Adipose tissue (tissue), 3 donors: ENCODE data around the gene CAMTA1. TPM values are rescaled to one million over a fixed set of nuclear protein-coding genes. Genes with fewer than 3 reads are reported as not detected.
"Not testable (repeated sequence)": the region's sequence is repeated elsewhere in the genome, so short reads cannot be mapped to it uniquely, and the experiment has no call there.

Experiments used
- H3K27ac ChIP-seq: one replicate; pipeline ENCODE4 v1.5.1; 2013; ENCODE audit warnings: low read depth, low read length
- WGBS, 3 donors: extraction: QIAGEN DNeasy Blood & Tissue Kit; methylation state at CpG; one replicate each; pipeline ENCODE4 v1.1.7; 2013; 5-methylcytosine and 5-hydroxymethylcytosine counted together
- polyA plus RNA-seq, 3 donors: library from polyadenylated mRNA; stranded (reverse); fragments of 200-250 nt; gene quantifications; one replicate each; pipeline ENCODE4 v1.2.3, GENCODE V29; 2013
- donor health status: healthy with polysubstance abuse.
- donor health status: Bipolar disorder and iron deficiency.
- donor health status: healthy.

The CAMTA1 gene
- polyA plus RNA-seq, 3 donors, result 25.7 to 111 (median 60.2) TPM

DNA sequence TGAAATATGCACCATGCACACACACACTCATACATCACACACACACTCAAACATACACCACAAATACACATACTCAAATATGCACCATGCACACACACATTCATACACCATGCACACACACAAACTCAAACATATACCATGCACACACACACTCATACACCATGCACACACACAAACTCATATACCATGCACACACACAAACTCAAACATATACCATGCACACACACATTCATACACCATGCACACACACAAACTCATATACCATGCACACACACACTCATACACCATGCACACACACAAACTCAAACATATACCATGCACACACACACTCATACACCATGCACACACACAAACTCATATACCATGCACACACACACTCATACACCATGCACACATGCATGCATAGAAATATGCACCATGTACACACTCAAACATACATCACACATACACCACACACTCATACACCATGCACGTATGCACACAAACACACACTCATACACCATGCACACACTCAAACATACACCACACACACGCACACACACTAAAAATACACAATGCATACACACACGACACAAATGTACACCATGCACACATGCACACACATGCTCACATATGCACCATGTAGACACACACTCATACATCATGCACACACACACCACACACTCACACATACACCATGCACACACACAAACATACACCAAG lies 362.5 kb downstream of the CAMTA1 start:
- H3K27ac ChIP-seq, result not testable (repeated sequence)
- 94 to 96% (median 96%) methylated on average over 3 of the region's 3 CpGs for WGBS, 3 donors

GRCh38 chr1:7149080-7149838 lies 364.0 kb downstream of the CAMTA1 start:
- H3K27ac ChIP-seq, result no peak overlapping the region
- 41 to 46% (median 46%) methylated on average over 31 of the region's 31 CpGs for WGBS, 3 donors

DNA sequence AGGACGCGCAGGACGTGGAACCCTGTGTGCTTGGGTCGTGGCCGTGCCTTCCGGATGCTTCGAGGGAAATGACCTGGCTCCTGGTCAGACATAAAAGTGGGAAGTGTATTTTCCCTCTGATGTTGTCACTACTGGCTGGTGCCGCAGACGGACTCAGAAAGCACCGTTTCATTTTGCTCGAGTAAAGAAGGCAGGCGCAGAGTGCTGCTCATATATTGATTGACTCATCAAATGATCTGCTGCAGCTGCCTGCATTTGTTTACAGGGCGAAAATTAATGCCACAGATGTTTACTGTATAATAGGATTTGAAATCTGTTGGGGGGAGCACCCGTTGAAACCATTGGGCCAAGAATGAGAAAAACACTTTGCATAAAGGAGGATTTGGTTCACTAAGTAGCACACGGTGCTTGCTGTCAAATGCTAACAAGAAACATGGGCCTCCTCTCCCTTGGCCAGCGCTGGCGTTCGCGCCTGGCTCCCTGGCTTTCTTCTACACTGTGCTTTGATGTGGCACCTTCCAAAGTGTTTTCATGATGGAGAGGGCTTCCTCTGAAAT lies 365.5 kb downstream of the CAMTA1 start:
- no peak overlapping the region for H3K27ac ChIP-seq
- 67 to 73% (median 67%) methylated on average over 19 of the region's 19 CpGs for WGBS, 3 donors

- H3K27ac ChIP-seq, result no peak overlapping the region
- 77 to 84% (median 80%) methylated on average over 7 of the region's 7 CpGs for WGBS, 3 donors
Observed at GRCh38 chr1:7151978-7152377, 366.7 kb downstream of the CAMTA1 start.

DNA sequence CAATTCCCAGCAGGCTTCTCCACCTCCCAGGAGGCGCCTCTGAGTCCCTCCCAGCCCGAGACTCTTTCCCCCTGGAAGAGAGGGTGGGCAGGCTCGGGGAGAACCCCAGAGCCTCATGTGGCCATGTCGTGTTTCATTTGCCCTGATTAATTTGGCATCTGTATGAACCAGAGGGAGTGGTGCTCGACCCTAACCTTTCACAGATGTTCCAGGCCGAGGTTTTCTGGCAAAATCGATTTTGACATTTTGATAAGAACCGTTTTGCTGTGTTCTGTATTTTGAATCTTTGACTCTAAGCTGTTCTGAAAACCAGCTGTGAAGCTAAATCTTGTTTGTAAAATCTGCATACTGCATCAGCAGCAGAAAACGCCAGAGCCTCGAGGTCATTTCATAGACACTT lies 367.4 kb downstream of the CAMTA1 start:
- no peak overlapping the region for H3K27ac ChIP-seq
- WGBS, 3 donors, result 48 to 61% (median 59%) methylated on average over 10 of the region's 10 CpGs

- WGBS, 3 donors, result 44 to 77% (median 77%) methylated on average over 10 of the region's 10 CpGs
Observed at GRCh38 chr1:7153464-7153863, 368.2 kb downstream of the CAMTA1 start.

DNA sequence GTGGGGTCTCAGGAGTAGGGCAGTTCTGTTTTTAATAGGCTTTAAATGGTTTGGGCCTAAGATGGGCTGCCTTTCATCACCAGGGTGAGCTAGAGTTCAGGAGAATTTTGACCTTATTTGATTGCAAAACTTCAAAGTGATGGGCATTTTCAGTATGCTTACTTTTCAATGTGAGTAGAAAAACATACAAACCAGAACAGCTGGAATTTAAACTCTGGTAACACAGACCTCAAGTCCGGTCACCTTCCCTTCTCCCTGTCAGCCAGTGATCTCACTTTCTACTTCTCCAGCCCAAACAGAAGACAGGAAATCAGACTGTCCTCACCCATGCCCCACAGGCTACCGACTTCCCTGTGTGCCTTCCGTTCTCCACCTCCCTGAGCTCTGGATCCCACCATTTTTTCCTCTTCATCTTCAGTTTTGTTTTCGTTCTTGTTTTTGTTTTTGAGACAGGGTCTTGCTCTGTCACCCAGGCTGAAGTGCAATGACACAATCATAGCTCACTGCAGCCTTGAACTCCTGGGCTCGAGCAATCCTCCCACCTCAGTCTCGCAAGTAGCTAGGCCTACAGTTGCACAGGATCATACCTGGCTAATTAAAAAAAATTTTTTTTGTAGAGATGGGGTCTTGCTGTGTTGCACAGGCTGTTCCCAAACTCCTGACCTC lies 374.0 kb downstream of the CAMTA1 start:
- no peak overlapping the region for H3K27ac ChIP-seq
- 67 to 78% (median 68%) methylated on average over 6 of the region's 6 CpGs for WGBS, 3 donors

More at GRCh38 chr1:7153464-7153863, 368.2 kb downstream of the CAMTA1 start:
- no peak overlapping the region for H3K27ac ChIP-seq

DNA sequence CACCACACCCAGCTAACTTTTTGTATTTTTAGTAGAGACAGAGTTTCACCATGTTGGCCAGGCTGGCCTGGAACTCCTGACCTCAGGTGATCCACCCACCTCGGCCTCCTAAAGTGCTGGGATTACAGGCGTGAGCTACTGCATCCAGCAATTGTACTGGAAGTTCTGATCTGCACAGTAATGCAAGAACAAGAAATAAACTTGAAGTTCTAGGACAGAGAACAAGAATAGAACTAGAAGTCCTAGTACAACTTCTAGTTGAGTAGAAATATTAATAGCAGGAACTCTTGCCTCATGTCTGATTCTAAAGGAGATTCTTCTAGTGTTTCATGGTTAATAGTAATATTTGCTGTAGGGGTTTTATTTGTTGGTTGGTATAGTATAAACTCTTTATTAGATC lies 383.3 kb downstream of the CAMTA1 start:
- 88 to 92% (median 90%) methylated on average over 2 of the region's 2 CpGs for WGBS, 3 donors
- H3K27ac ChIP-seq, result not testable (repeated sequence)

DNA sequence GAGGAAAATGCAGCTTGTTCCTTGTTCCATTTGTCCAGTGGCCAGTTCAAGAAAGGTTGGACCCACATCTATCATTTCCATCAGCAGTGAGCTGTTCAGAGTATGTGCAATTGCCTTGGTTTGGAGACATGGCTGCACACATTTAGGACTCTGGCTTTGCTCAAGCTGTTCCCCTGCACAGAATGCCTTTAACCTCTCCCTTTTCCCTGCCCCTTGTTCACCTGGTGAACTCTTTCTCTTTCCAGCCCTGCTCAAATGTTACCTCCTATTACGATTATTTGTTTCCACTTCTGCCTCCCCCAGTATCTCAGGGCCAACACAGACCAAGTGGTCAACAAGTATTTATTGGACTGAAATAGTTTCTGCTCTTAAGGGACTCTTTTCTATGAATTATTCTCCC lies 385.9 kb downstream of the CAMTA1 start:
- H3K27ac ChIP-seq, result no peak overlapping the region
- 48 to 64% (median 53%) methylated on average over 1 of the region's 1 CpG for WGBS, 3 donors

DNA sequence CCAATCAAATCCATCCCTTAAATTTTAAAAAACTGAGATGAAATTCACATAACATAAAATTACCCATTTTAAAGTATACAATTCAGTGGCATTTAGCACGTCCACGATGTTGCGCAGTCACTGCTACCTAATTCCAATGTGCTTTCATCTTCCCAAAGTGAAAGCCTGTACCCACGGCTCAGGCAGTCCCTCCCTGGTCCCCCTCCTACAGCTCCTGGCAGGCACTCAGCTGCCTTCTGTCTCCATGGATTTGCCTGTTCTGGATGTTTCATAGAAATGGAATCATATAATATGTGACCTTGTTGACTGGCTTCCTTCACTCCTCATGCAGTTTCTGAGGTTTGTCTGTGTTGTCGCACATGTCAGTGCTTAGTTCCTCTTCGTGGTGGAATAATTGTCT lies 386.3 kb downstream of the CAMTA1 start:
- 61 to 72% (median 61%) methylated on average over 6 of the region's 6 CpGs for WGBS, 3 donors
- H3K27ac ChIP-seq, result no peak overlapping the region

GRCh38 chr1:7172804-7173203 lies 387.6 kb downstream of the CAMTA1 start:
- WGBS, 3 donors, result 56 to 69% (median 68%) methylated on average over 14 of the region's 14 CpGs
- no peak overlapping the region for H3K27ac ChIP-seq

DNA sequence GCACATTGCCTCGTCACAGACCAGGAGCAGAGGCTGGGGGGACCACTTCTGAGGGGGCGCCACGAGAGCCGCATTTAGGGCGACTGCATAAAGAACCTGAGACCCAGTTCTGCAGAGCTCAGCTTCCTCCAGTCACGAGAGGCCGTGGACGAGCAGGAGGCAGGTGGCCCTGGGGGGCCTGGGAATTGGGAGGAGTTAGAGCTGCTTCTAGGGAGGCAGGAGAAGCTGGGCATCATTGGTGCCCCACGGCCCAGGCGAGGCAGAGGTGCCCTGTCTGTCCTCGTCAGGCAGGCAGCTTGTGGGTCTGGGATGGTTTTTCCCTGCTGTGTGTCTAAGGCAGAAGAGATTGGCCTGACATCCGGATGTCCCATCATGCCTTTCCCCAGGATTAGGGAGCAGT lies 389.3 kb downstream of the CAMTA1 start:
- H3K27ac ChIP-seq, result no peak overlapping the region
- 80 to 92% (median 85%) methylated on average over 12 of the region's 12 CpGs for WGBS, 3 donors

GRCh38 chr1:7174980-7175906 lies 390.0 kb downstream of the CAMTA1 start:
- H3K27ac ChIP-seq, result no peak overlapping the region
- 48 to 81% (median 76%) methylated on average over 15 of the region's 15 CpGs for WGBS, 3 donors

DNA sequence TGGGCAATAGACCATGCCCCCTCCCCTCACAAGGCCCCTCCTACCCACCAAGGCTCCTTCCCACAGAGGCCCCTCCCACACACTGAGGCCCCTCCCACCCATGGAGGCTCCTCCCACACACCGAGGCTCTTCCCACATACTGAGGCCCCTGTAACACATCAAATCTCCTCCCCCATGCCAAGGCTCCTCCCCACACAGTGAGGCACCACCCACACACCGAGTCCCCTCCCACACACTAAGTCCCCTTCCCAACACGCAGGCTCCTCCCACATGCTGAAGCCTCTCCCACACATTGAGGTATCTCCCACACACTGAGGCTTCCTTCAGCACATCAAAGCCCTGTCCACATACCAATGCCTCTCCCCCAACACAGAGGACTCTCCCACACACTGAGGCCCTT lies 391.8 kb downstream of the CAMTA1 start:
- WGBS, 3 donors, result 79 to 86% (median 81%) methylated on average over 3 of the region's 3 CpGs
- H3K27ac ChIP-seq, result no peak overlapping the region

- 59 to 65% (median 60%) methylated on average over 9 of the region's 9 CpGs for WGBS, 3 donors
- H3K27ac ChIP-seq, result no peak overlapping the region
Observed at GRCh38 chr1:7177438-7178146, 392.3 kb downstream of the CAMTA1 start.

DNA sequence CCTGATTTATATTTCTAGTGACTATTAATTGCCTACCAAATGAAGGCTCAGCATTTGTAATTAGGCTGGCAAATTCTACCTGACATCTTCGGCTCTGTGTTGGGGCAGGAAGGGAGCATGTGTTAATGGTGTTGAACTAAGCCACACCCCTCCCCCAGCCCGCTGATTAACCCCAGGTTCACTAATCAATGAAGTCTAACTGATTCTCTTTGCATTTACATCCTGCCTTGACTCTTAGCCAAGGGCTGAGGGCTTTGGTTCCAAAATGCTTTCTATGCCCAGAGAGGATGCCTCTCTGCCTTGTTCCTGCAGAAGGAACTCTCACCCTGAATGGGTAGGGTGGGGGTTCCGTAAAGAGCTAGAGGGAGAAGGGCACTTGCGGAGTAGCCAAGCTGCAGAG lies 393.1 kb downstream of the CAMTA1 start:
- 42 to 67% (median 58%) methylated on average over 4 of the region's 4 CpGs for WGBS, 3 donors

DNA sequence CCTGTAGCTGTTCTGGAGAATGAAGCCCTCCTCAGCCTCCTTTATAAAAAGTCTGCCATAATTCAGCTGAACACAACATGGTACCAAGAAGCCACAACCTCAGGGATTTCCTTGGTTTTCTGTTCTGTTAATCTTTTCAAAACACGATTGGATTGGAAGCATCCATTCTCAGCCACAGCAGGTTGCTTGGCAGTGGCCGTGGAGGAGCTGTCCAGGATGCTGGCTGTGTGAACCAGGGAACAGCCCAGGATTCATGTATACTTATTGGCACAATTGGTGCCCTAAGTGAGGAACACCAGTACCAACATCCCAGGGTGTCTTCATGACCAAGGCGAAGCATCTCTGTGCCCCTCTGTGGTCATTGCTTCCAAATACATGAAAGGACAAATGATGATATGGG lies 393.5 kb downstream of the CAMTA1 start:
- H3K27ac ChIP-seq, result no peak overlapping the region
- WGBS, 3 donors, result 51 to 64% (median 59%) methylated on average over 3 of the region's 3 CpGs

More for the DNA sequence above, 393.1 kb downstream of the CAMTA1 start:
- H3K27ac ChIP-seq, result no peak overlapping the region
